Liver (tissue), 9 donors: Measurements from ENCODE around the gene VSIR. TPM values are rescaled to one million over a fixed set of nuclear protein-coding genes. Genes with fewer than 3 reads are reported as not detected.

Experiments
- DNase-seq: peaks from one replicate; pipeline ENCODE4 v3.0.0-alpha.2; 2017; ENCODE audit warnings: low spot score
- H3K27ac ChIP-seq, 2 donors: one replicate each; pipeline ENCODE4 v1.7.0; 2013; ENCODE audit warnings: inconsistent platforms in 2 of 2, low read length in 2 of 2, control low read depth in 1 of 2, low read depth in 1 of 2, mild to moderate bottlenecking in 1 of 2
- H3K27me3 ChIP-seq, 4 donors: one replicate each; pipeline versions ENCODE4 v1.6.1 to v1.7.0; 2013; ENCODE audit warnings: low read length in 3 of 4, inconsistent platforms in 1 of 4, mild to moderate bottlenecking in 1 of 4, moderate library complexity in 1 of 4; ENCODE audit not compliant: control insufficient read depth in 4 of 4, insufficient read depth in 4 of 4
- H3K36me3 ChIP-seq, 4 donors: one replicate each; pipeline versions ENCODE4 v1.6.1 to v1.7.0; 2013; ENCODE audit warnings: low read length in 3 of 4, mild to moderate bottlenecking in 3 of 4, low read depth in 1 of 4, moderate library complexity in 1 of 4; ENCODE audit not compliant: control insufficient read depth in 4 of 4, insufficient read depth in 3 of 4
- H3K4me1 ChIP-seq, 4 donors: one replicate each; pipeline versions ENCODE4 v1.6.1 to v1.7.0; 2013; ENCODE audit warnings: low read length in 3 of 4, mild to moderate bottlenecking in 3 of 4, moderate library complexity in 1 of 4; ENCODE audit not compliant: control insufficient read depth in 4 of 4, insufficient read depth in 4 of 4
- H3K4me3 ChIP-seq, 3 donors: one replicate each; pipeline versions ENCODE4 v1.6.1 to v1.7.0; 2013; ENCODE audit warnings: low read length in 3 of 3, control low read depth in 1 of 3, low read depth in 1 of 3, mild to moderate bottlenecking in 1 of 3
- H3K9ac ChIP-seq, 2 donors: one replicate each; pipeline ENCODE4 v1.7.0; 2013; ENCODE audit warnings: low read length in 2 of 2, mild to moderate bottlenecking in 2 of 2, moderate library complexity in 2 of 2, control low read depth in 1 of 2, low read depth in 1 of 2
- H3K9me3 ChIP-seq, 4 donors: one replicate each; pipeline versions ENCODE4 v1.6.1 to v1.7.0; 2013; ENCODE audit warnings: low read length in 3 of 4; ENCODE audit not compliant: control insufficient read depth in 4 of 4
- CTCF ChIP-seq: fragments of 150-350 bp; IDR thresholded peaks from 2 replicates; pipeline ENCODE4 v1.5.1; 2017; ENCODE audit warnings: improper control_type of control experiment, low read depth, low read length; ENCODE audit not compliant: missing input control
- FOXA1 ChIP-seq: IDR thresholded peaks from 2 replicates; pipeline ENCODE4 v1.6.1; 2016; ENCODE audit warnings: antibody characterized with exemption
- FOXA2 ChIP-seq: IDR thresholded peaks from 2 replicates; pipeline ENCODE4 v1.6.1; 2016; ENCODE audit warnings: antibody characterized with exemption
- HNF4A ChIP-seq, 2 donors: conservative IDR thresholded peaks; 2 replicates each; pipeline ENCODE4 v1.6.1; 2016; ENCODE audit warnings: antibody characterized with exemption in 2 of 2, mild to moderate bottlenecking in 2 of 2
- HNF4G ChIP-seq: IDR thresholded peaks from 2 replicates; pipeline ENCODE4 v1.6.1; 2016; ENCODE audit warnings: antibody characterized with exemption
- JUND ChIP-seq, 2 donors: IDR thresholded peaks; 2 replicates each; pipeline ENCODE4 v1.6.1; 2016; ENCODE audit warnings: antibody characterized with exemption in 2 of 2
- MAX ChIP-seq: IDR thresholded peaks from 2 replicates; pipeline ENCODE4 v1.6.1; 2016; ENCODE audit warnings: antibody characterized with exemption
- NR2F2 ChIP-seq: IDR thresholded peaks from 2 replicates; pipeline ENCODE4 v1.6.1; 2016; ENCODE audit warnings: antibody characterized with exemption
- RAD21 ChIP-seq, 2 donors: IDR thresholded peaks; 2 replicates each; pipeline ENCODE4 v1.6.1; 2016; ENCODE audit warnings: antibody characterized with exemption in 2 of 2, mild to moderate bottlenecking in 2 of 2
- RXRA ChIP-seq, 2 donors: IDR thresholded peaks; 2 replicates each; pipeline ENCODE4 v1.6.1; 2017 to 2018; ENCODE audit warnings: antibody characterized with exemption in 2 of 2, mild to moderate bottlenecking in 1 of 2
- SP1 ChIP-seq: IDR thresholded peaks from 2 replicates; pipeline ENCODE4 v1.6.1; 2018; ENCODE audit warnings: antibody characterized with exemption, mild to moderate bottlenecking
- TAF1 ChIP-seq: conservative IDR thresholded peaks from 2 replicates; pipeline ENCODE4 v1.6.1; 2016; ENCODE audit warnings: antibody characterized with exemption, mild to moderate bottlenecking
- YY1 ChIP-seq: IDR thresholded peaks from 2 replicates; pipeline ENCODE4 v1.6.1; 2016; ENCODE audit warnings: antibody characterized with exemption, mild to moderate bottlenecking
- ZBTB33 ChIP-seq: IDR thresholded peaks from 2 replicates; pipeline ENCODE4 v1.6.1; 2016; ENCODE audit warnings: antibody characterized with exemption
- WGBS: extraction: QIAGEN DNeasy Blood & Tissue Kit; methylation state at CpG from one replicate; pipeline ENCODE4 v1.1.7; 2013; 5-methylcytosine and 5-hydroxymethylcytosine counted together
- polyA plus RNA-seq, 2 donors: library from polyadenylated mRNA; stranded (reverse) in 1 of 2; unstranded in 1 of 2; fragments of 200-250 nt in 1 of 2; fragments of >200 nt in 1 of 2; fragmentation: Nextera tagmentation in 1 of 2; extraction: Ambion mirVana in 1 of 2; gene quantifications; one replicate each; pipeline versions ENCODE4 v1.2.1 to v1.2.3, GENCODE V29; 2013 to 2015
- total RNA-seq, 2 donors: library from RNA; depleted of rRNA; stranded (reverse); fragments of >200 nt; gene quantifications; one replicate each; pipeline ENCODE4 v1.2.3, GENCODE V29; 2014
- TF ChIP-seq, protein P1 (sequence below): IDR thresholded peaks from 2 replicates; pipeline ENCODE4 v1.6.1; 2016; ENCODE audit warnings: antibody characterized with exemption
- donor health status: healthy.
- donor health status: healthy.
- donor health status: healthy.
- donor health status: healthy.
- donor health status: healthy.

Gene VSIR
- total and polyA plus RNA-seq, 4 donors: 7.2 to 12.2 (median 10.8) TPM

DNA sequence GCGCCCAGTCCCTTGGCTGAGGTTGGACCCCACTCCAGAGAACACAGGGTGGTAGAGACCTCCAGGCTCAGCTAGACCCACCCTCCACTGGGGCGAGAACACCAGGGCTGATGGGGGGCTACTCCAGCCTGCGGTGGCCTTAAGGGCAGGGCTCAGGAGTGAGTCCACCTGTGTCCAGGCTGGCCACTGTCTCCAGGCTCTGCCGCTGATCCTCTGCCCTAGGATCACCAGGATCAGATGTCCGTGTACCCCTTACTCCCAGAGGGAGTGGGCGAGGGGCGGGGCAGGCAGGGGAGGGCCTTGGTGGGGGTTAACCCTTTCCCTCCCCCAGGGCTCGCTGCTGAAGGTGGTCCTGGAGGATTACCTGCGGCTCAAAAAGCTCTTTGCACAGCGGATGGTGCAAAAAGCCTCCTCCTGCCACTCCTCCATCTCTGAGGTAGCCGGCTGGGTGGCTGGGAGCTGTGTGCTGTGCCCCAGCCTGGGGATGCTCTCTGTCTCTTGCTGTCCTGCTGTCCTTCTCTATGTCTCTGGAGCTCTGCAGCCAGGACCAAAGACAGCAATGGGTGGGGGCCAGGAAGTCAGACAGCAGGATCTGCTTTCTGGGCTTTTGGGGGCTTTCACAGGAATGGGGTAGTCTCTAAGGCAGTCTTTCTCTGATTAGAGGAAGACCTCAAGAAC lies 39.7 kb upstream of the VSIR start:
- Histone ChIP-seq H3K36me3 (peaks cover 2 to 28% (median 15%) of the 10 kb centered on the region in 4 donors), H3K4me1 (no peaks in the 10 kb centered on the region), H3K27me3 (no peaks in the 10 kb centered on the region), H3K9me3 (no peaks in the 10 kb centered on the region), H3K9ac (no peak overlapping the region), H3K4me3 (no peak overlapping the region), H3K27ac (no peak overlapping the region)
- DNase-seq: no peak
- no peak for TF ChIP-seq ZBTB33
- WGBS: 59% methylated on average over 11 of the region's 11 CpGs

DNA sequence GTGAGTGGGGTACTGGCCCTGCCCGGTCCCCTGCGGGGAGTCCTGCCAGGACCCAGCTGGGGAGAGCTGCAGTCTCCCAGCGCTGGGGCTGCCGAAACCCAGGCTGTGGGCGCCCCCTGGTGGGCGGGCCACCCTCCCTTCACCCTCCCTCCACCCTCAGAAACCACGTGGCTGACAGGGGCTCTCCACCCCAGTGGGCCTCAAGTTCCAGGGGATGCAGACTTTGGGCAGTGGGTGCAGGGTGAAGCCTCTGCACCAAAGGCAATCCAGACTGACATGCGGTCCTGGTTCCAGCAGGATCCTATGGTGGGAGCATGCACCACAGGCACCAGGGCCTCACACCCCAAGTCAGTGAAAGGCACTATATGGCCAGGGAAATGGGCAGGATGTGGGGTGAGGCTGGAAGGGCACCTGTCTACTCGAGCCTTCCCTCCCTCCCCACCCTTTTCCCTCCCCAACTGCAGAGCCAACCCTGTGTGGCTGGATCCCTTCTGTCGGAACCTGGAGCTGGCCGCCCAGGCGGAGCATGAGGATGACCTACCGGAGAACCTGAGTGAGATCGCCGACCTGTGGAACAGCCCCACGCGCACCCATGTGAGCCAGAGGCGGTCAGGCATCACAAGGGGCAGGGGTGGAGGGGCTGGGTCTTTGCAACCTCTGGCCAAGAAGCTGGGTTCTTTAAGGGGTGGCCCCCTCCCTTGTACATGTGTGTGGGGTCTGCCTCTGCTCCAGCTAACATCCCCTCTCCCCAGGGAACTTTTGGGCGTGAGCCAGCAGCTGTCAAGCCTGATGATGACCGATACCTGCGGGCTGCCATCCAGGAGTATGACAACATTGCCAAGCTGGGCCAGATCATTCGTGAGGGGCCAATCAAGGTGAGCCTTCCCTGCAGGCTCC lies 38.9 kb upstream of the VSIR start:
- Histone ChIP-seq H3K4me1 (no peaks in the 10 kb centered on the region), H3K27ac (no peak overlapping the region), H3K36me3 (peaks cover 2 to 20% (median 10%) of the 10 kb centered on the region in 4 donors), H3K9me3 (no peaks in the 10 kb centered on the region), H3K9ac (no peak overlapping the region), H3K4me3 (no peak overlapping the region), H3K27me3 (no peaks in the 10 kb centered on the region)
- 31% methylated on average over 22 of the region's 22 CpGs for WGBS
- peak; percentile 86 for DNase-seq
- TF ChIP-seq, protein P1, sequence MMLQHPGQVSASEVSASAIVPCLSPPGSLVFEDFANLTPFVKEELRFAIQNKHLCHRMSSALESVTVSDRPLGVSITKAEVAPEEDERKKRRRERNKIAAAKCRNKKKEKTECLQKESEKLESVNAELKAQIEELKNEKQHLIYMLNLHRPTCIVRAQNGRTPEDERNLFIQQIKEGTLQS: no peak
- TF ChIP-seq FOXA2 (no peak), YY1 (no peak), HNF4G (no peak), JUND (IDR thresholded peaks at IDR 0.05) (no peak), NR2F2 (no peak), RAD21 (IDR thresholded peaks at IDR 0.05) (peak; percentile 88 to 94), HNF4A (conservative IDR thresholded peaks at IDR 0.05) (no peak), CTCF (peak; percentile 74)

- Histone ChIP-seq H3K27me3 (no peaks in the 10 kb centered on the region), H3K9ac (no peak overlapping the region), H3K36me3 (peaks cover 0 to 11% (median 5%) of the 10 kb centered on the region in 4 donors), H3K4me1 (no peaks in the 10 kb centered on the region), H3K27ac (no peak overlapping the region), H3K4me3 (no peak overlapping the region), H3K9me3 (no peaks in the 10 kb centered on the region)
- 85% methylated on average over 19 of the region's 19 CpGs for WGBS
- DNase-seq: no peak
- TF ChIP-seq CTCF: no peak
- no peak for TF ChIP-seq RXRA (IDR thresholded peaks at IDR 0.05)
- no peak for TF ChIP-seq TAF1
- TF ChIP-seq FOXA1: no peak
- TF ChIP-seq HNF4G: no peak
- no peak for TF ChIP-seq FOXA2
- TF ChIP-seq YY1: no peak
- TF ChIP-seq ZBTB33: no peak
- TF ChIP-seq RAD21 (IDR thresholded peaks at IDR 0.05): no peak
- no peak for TF ChIP-seq MAX
- no peak for TF ChIP-seq SP1
Measured at GRCh38 chr10:71811351-71811750, 38.0 kb upstream of the VSIR start.
